Liver (tissue), 10 donors: ENCODE results near the gene SDE2. TPM values are rescaled to one million over a fixed set of nuclear protein-coding genes. Genes with fewer than 3 reads are reported as not detected.

Source experiments
- DNase-seq: peaks from one replicate; pipeline ENCODE4 v3.0.0-alpha.2; 2017; ENCODE audit warnings: low spot score
- H3K27ac ChIP-seq, 2 donors: one replicate each; pipeline ENCODE4 v1.7.0; 2013; ENCODE audit warnings: inconsistent platforms in 2 of 2, low read length in 2 of 2, control low read depth in 1 of 2, low read depth in 1 of 2, mild to moderate bottlenecking in 1 of 2
- H3K27me3 ChIP-seq, 4 donors: one replicate each; pipeline versions ENCODE4 v1.6.1 to v1.7.0; 2013; ENCODE audit warnings: low read length in 3 of 4, inconsistent platforms in 1 of 4, mild to moderate bottlenecking in 1 of 4, moderate library complexity in 1 of 4; ENCODE audit not compliant: control insufficient read depth in 4 of 4, insufficient read depth in 4 of 4
- H3K36me3 ChIP-seq, 4 donors: one replicate each; pipeline versions ENCODE4 v1.6.1 to v1.7.0; 2013; ENCODE audit warnings: low read length in 3 of 4, mild to moderate bottlenecking in 3 of 4, low read depth in 1 of 4, moderate library complexity in 1 of 4; ENCODE audit not compliant: control insufficient read depth in 4 of 4, insufficient read depth in 3 of 4
- H3K4me1 ChIP-seq, 4 donors: one replicate each; pipeline versions ENCODE4 v1.6.1 to v1.7.0; 2013; ENCODE audit warnings: low read length in 3 of 4, mild to moderate bottlenecking in 3 of 4, moderate library complexity in 1 of 4; ENCODE audit not compliant: control insufficient read depth in 4 of 4, insufficient read depth in 4 of 4
- H3K4me3 ChIP-seq, 3 donors: one replicate each; pipeline versions ENCODE4 v1.6.1 to v1.7.0; 2013; ENCODE audit warnings: low read length in 3 of 3, control low read depth in 1 of 3, low read depth in 1 of 3, mild to moderate bottlenecking in 1 of 3
- H3K9ac ChIP-seq, 2 donors: one replicate each; pipeline ENCODE4 v1.7.0; 2013; ENCODE audit warnings: low read length in 2 of 2, mild to moderate bottlenecking in 2 of 2, moderate library complexity in 2 of 2, control low read depth in 1 of 2, low read depth in 1 of 2
- H3K9me3 ChIP-seq, 4 donors: one replicate each; pipeline versions ENCODE4 v1.6.1 to v1.7.0; 2013; ENCODE audit warnings: low read length in 3 of 4; ENCODE audit not compliant: control insufficient read depth in 4 of 4
- FOXA1 ChIP-seq: IDR thresholded peaks from 2 replicates; pipeline ENCODE4 v1.6.1; 2016; ENCODE audit warnings: antibody characterized with exemption
- GABPA ChIP-seq, 2 donors: IDR thresholded peaks in 1 of 2; conservative IDR thresholded peaks in 1 of 2; 2 replicates each; pipeline ENCODE4 v1.6.1; 2016; ENCODE audit warnings: antibody characterized with exemption in 2 of 2, mild to moderate bottlenecking in 1 of 2, moderate library complexity in 1 of 2
- HNF4A ChIP-seq, 2 donors: conservative IDR thresholded peaks; 2 replicates each; pipeline ENCODE4 v1.6.1; 2016; ENCODE audit warnings: antibody characterized with exemption in 2 of 2, mild to moderate bottlenecking in 2 of 2
- HNF4G ChIP-seq: IDR thresholded peaks from 2 replicates; pipeline ENCODE4 v1.6.1; 2016; ENCODE audit warnings: antibody characterized with exemption
- NR2F2 ChIP-seq: IDR thresholded peaks from 2 replicates; pipeline ENCODE4 v1.6.1; 2016; ENCODE audit warnings: antibody characterized with exemption
- SP1 ChIP-seq: IDR thresholded peaks from 2 replicates; pipeline ENCODE4 v1.6.1; 2018; ENCODE audit warnings: antibody characterized with exemption, mild to moderate bottlenecking
- TAF1 ChIP-seq: conservative IDR thresholded peaks from 2 replicates; pipeline ENCODE4 v1.6.1; 2016; ENCODE audit warnings: antibody characterized with exemption, mild to moderate bottlenecking
- YY1 ChIP-seq: IDR thresholded peaks from 2 replicates; pipeline ENCODE4 v1.6.1; 2016; ENCODE audit warnings: antibody characterized with exemption, mild to moderate bottlenecking
- WGBS: extraction: QIAGEN DNeasy Blood & Tissue Kit; methylation state at CpG from one replicate; pipeline ENCODE4 v1.1.7; 2013; 5-methylcytosine and 5-hydroxymethylcytosine counted together
- polyA plus RNA-seq, 2 donors: library from polyadenylated mRNA; stranded (reverse) in 1 of 2; unstranded in 1 of 2; fragments of 200-250 nt in 1 of 2; fragments of >200 nt in 1 of 2; fragmentation: Nextera tagmentation in 1 of 2; extraction: Ambion mirVana in 1 of 2; gene quantifications; one replicate each; pipeline versions ENCODE4 v1.2.1 to v1.2.3, GENCODE V29; 2013 to 2015
- small RNA-seq: library from RNA; depleted of rRNA; stranded (forward); fragments of <200 nt; gene quantifications from one replicate; pipeline ENCODE3, GENCODE V24; 2014
- total RNA-seq, 2 donors: library from RNA; depleted of rRNA; stranded (reverse); fragments of >200 nt; gene quantifications; one replicate each; pipeline ENCODE4 v1.2.3, GENCODE V29; 2014
- TF ChIP-seq, protein P1 (sequence below): IDR thresholded peaks from 2 replicates; pipeline ENCODE4 v1.6.1; 2016; ENCODE audit warnings: antibody characterized with exemption, mild to moderate bottlenecking
- TF ChIP-seq, protein P2 (sequence below): IDR thresholded peaks from 2 replicates; pipeline ENCODE4 v1.6.1; 2016; ENCODE audit warnings: antibody characterized with exemption
- TF ChIP-seq, protein P3 (sequence below): IDR thresholded peaks from 2 replicates; pipeline ENCODE4 v1.6.1; 2016; ENCODE audit warnings: antibody characterized with exemption
- TF ChIP-seq, protein P4 (sequence below): fragments of 150-350 bp; IDR thresholded peaks from 2 replicates; pipeline ENCODE4 v1.5.1; 2017; ENCODE audit warnings: improper control_type of control experiment, low read depth, low read length; ENCODE audit not compliant: missing input control
- donor health status: healthy.
- donor health status: healthy.
- donor health status: healthy.
- donor health status: healthy.
- donor health status: healthy.

SDE2 gene
- total and polyA plus RNA-seq, 4 donors = 4.7 to 53.7 (median 11.0) TPM

DNA sequence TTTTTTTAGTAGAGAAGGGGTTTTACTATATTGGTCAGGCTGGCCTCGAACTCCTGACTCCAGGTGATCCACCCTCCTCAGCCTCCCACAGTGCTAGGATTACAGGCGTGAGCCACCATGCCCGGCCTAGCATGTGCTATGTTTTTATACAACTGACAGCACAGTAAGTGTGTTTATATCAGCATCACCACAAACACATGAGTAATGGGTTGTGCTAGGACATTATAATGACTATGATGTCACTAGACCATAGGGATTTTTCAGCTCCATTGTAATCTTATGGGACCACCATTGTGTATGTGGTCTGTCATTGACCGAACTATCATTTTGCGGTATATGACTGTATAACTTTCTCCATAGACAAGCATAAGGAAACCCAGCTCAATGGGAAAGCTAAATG is 64.4 kb downstream of the SDE2 start:
- WGBS = 96% methylated on average over 5 of the region's 5 CpGs
- no peak overlapping the region for H3K4me3 ChIP-seq

DNA sequence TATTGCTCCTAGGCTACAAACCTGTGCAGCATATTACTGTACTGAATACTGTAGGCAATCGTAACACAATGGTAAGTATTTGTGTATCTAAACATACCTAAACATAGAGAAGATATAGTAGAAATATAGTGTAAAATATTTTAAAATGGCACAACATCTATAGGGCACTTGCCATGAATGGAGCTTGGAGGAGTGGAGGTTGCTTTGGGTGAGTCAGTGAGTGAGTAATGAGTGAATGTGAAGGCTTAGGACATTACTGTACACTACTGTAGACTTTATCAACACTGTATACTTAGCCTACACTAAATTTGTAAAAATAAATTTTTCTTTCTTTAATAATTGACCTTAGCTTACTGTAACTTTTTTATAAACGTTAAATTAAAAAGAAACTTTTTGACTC is 66.1 kb downstream of the SDE2 start:
- no peak for DNase-seq
- H3K27ac ChIP-seq = no peak overlapping the region
- no peak overlapping the region for H3K9ac ChIP-seq
- peaks cover 0 to 2% (median 0%) of the 10 kb centered on the region in 4 donors for H3K4me1 ChIP-seq
- WGBS = 82% methylated on average over 2 of the region's 2 CpGs
- H3K9me3 ChIP-seq = no peaks in the 10 kb centered on the region
- no peaks in the 10 kb centered on the region for H3K27me3 ChIP-seq
- H3K36me3 ChIP-seq = no peaks in the 10 kb centered on the region
- TF ChIP-seq, protein P1, sequence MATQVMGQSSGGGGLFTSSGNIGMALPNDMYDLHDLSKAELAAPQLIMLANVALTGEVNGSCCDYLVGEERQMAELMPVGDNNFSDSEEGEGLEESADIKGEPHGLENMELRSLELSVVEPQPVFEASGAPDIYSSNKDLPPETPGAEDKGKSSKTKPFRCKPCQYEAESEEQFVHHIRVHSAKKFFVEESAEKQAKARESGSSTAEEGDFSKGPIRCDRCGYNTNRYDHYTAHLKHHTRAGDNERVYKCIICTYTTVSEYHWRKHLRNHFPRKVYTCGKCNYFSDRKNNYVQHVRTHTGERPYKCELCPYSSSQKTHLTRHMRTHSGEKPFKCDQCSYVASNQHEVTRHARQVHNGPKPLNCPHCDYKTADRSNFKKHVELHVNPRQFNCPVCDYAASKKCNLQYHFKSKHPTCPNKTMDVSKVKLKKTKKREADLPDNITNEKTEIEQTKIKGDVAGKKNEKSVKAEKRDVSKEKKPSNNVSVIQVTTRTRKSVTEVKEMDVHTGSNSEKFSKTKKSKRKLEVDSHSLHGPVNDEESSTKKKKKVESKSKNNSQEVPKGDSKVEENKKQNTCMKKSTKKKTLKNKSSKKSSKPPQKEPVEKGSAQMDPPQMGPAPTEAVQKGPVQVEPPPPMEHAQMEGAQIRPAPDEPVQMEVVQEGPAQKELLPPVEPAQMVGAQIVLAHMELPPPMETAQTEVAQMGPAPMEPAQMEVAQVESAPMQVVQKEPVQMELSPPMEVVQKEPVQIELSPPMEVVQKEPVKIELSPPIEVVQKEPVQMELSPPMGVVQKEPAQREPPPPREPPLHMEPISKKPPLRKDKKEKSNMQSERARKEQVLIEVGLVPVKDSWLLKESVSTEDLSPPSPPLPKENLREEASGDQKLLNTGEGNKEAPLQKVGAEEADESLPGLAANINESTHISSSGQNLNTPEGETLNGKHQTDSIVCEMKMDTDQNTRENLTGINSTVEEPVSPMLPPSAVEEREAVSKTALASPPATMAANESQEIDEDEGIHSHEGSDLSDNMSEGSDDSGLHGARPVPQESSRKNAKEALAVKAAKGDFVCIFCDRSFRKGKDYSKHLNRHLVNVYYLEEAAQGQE = no peak
- no peak for TF ChIP-seq YY1
- TF ChIP-seq, protein P2, sequence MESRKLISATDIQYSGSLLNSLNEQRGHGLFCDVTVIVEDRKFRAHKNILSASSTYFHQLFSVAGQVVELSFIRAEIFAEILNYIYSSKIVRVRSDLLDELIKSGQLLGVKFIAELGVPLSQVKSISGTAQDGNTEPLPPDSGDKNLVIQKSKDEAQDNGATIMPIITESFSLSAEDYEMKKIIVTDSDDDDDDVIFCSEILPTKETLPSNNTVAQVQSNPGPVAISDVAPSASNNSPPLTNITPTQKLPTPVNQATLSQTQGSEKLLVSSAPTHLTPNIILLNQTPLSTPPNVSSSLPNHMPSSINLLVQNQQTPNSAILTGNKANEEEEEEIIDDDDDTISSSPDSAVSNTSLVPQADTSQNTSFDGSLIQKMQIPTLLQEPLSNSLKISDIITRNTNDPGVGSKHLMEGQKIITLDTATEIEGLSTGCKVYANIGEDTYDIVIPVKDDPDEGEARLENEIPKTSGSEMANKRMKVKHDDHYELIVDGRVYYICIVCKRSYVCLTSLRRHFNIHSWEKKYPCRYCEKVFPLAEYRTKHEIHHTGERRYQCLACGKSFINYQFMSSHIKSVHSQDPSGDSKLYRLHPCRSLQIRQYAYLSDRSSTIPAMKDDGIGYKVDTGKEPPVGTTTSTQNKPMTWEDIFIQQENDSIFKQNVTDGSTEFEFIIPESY = no peak
- no peak for TF ChIP-seq HNF4A (conservative IDR thresholded peaks at IDR 0.05)
- TF ChIP-seq, protein P3, sequence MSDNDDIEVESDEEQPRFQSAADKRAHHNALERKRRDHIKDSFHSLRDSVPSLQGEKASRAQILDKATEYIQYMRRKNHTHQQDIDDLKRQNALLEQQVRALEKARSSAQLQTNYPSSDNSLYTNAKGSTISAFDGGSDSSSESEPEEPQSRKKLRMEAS = no peak
- TF ChIP-seq SP1 = no peak
- H3K4me3 ChIP-seq = no peak overlapping the region

More for the DNA sequence above, 64.4 kb downstream of the SDE2 start:
- no peak for DNase-seq
- Histone ChIP-seq H3K27me3 (no peaks in the 10 kb centered on the region), H3K27ac (no peak overlapping the region), H3K9me3 (no peaks in the 10 kb centered on the region), H3K9ac (no peak overlapping the region), H3K4me1 (peaks cover 0 to 2% (median 0%) of the 10 kb centered on the region in 4 donors), H3K36me3 (no peaks in the 10 kb centered on the region)
- no peak for TF ChIP-seq HNF4G
- no peak for TF ChIP-seq GABPA (IDR thresholded peaks at IDR 0.05 in 1 of 2, conservative IDR thresholded peaks at IDR 0.05 in 1 of 2)
- TF ChIP-seq, protein P4, sequence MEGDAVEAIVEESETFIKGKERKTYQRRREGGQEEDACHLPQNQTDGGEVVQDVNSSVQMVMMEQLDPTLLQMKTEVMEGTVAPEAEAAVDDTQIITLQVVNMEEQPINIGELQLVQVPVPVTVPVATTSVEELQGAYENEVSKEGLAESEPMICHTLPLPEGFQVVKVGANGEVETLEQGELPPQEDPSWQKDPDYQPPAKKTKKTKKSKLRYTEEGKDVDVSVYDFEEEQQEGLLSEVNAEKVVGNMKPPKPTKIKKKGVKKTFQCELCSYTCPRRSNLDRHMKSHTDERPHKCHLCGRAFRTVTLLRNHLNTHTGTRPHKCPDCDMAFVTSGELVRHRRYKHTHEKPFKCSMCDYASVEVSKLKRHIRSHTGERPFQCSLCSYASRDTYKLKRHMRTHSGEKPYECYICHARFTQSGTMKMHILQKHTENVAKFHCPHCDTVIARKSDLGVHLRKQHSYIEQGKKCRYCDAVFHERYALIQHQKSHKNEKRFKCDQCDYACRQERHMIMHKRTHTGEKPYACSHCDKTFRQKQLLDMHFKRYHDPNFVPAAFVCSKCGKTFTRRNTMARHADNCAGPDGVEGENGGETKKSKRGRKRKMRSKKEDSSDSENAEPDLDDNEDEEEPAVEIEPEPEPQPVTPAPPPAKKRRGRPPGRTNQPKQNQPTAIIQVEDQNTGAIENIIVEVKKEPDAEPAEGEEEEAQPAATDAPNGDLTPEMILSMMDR = no peak
- no peak for TF ChIP-seq FOXA1
- TF ChIP-seq NR2F2 = no peak
- TF ChIP-seq, protein P3 = no peak
- TF ChIP-seq HNF4A (conservative IDR thresholded peaks at IDR 0.05) = no peak
- no peak for TF ChIP-seq TAF1

Small RNA genes within 50 kb of the gene (small RNA-seq; reads per million reads assigned to genes)
- gene AL117348.1 (not detected), gene NDUFA3P3 (not detected)

Other genes starting within 250 kb of the SDE2 start
- 100 to 1,000 TPM; 152 to 154 TPM for gene SRP9, start 221.5 kb downstream of the SDE2 start, total RNA-seq
- gene SRP9, start 221.5 kb downstream of the SDE2 start, polyA plus RNA-seq = 100 to 1,000 TPM; 154 to 179 TPM
- gene EPHX1, start 189.2 kb downstream of the SDE2 start, total RNA-seq = 100 to 1,000 TPM in 1 of 2 donors, 10 to 100 TPM in 1; 93.8 to 230 TPM
- gene EPHX1, start 189.2 kb downstream of the SDE2 start, polyA plus RNA-seq = 1,000 to 10,000 TPM in 1 of 2 donors, 100 to 1,000 TPM in 1; 178 to 1,448 TPM
- 10 to 100 TPM; 10.4 to 54.0 TPM for gene TMEM63A, start 117.0 kb downstream of the SDE2 start, total RNA-seq
- gene TMEM63A, start 117.0 kb downstream of the SDE2 start, polyA plus RNA-seq = 10 to 100 TPM in 1 of 2 donors, 1 to 10 TPM in 1; 9.6 to 12.9 TPM
- 1 to 10 TPM; 1.1 to 1.4 TPM for gene LEFTY1, start 110.2 kb downstream of the SDE2 start, total RNA-seq
- under 1 TPM; 0.42 to 0.66 TPM for gene LEFTY1, start 110.2 kb downstream of the SDE2 start, polyA plus RNA-seq
- gene PYCR2, start 75.1 kb downstream of the SDE2 start, total RNA-seq = 10 to 100 TPM; 26.9 to 39.0 TPM
- gene PYCR2, start 75.1 kb downstream of the SDE2 start, polyA plus RNA-seq = 10 to 100 TPM; 16.8 to 41.0 TPM
- gene LEFTY2, start 58.1 kb downstream of the SDE2 start, total RNA-seq = under 1 TPM in 1 of 2 donors, not detected in 1; 0.09 TPM
- gene LEFTY2, start 58.1 kb downstream of the SDE2 start, polyA plus RNA-seq = under 1 TPM in 1 of 2 donors, not detected in 1; 0.24 TPM
- 100 to 1,000 TPM in 1 of 2 donors, 10 to 100 TPM in 1; 76.6 to 338 TPM for gene H3-3A, start 63.4 kb upstream of the SDE2 start, total RNA-seq
- gene H3-3A, start 63.4 kb upstream of the SDE2 start, polyA plus RNA-seq = 100 to 1,000 TPM; 188 to 190 TPM
- 10 to 100 TPM; 17.8 to 26.9 TPM for gene ACBD3, start 187.4 kb upstream of the SDE2 start, total RNA-seq
- 10 to 100 TPM in 1 of 2 donors, 1 to 10 TPM in 1; 9.0 to 10.3 TPM for gene ACBD3, start 187.4 kb upstream of the SDE2 start, polyA plus RNA-seq
- under 1 TPM in 1 of 2 donors, not detected in 1; 0.05 TPM for gene MIXL1, start 224.3 kb upstream of the SDE2 start, total RNA-seq
- not detected for gene MIXL1, start 224.3 kb upstream of the SDE2 start, polyA plus RNA-seq